Activated effector memory CD4-positive, alpha-beta T cell treated with anti-CD3 and anti-CD28 coated beads, Interleukin-2, amount 50 U/mL, for 16 hours (primary cell): ENCODE results near the gene LEAP2.

Experiments
- DNase-seq: peaks from one replicate; pipeline ENCODE4 v3.0.0-alpha.2; 2020

The LEAP2 gene

GRCh38 chr5:132873119-132873929, at the start of gene LEAP2:
Gene LEAP2, plus strand, starts transcription at chr5:132873668. Its CDS starts 27 bp downstream, at chr5:132873695.
- no peak for DNase-seq

DNA sequence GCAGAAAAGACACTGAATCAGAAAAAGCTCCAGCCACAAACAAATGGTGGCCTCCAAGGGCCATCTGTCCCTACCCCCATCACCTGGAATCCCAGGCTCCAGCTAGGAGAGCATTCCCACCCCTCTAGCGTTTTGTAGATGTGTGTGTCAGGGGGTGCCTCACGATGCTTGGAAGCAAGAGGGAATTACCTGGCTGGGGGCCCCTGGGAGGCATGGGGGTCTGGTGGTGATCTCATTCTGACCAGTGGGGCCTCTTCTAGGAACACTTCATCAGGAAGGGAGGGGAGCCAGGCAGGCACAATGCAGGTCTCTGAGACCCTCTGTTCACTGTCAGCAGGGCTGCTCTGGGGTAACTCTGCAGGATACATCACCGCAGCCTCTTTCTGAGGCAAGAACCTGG, 49.0 kb upstream of the LEAP2 start:
- DNase-seq, result no peak

DNA sequence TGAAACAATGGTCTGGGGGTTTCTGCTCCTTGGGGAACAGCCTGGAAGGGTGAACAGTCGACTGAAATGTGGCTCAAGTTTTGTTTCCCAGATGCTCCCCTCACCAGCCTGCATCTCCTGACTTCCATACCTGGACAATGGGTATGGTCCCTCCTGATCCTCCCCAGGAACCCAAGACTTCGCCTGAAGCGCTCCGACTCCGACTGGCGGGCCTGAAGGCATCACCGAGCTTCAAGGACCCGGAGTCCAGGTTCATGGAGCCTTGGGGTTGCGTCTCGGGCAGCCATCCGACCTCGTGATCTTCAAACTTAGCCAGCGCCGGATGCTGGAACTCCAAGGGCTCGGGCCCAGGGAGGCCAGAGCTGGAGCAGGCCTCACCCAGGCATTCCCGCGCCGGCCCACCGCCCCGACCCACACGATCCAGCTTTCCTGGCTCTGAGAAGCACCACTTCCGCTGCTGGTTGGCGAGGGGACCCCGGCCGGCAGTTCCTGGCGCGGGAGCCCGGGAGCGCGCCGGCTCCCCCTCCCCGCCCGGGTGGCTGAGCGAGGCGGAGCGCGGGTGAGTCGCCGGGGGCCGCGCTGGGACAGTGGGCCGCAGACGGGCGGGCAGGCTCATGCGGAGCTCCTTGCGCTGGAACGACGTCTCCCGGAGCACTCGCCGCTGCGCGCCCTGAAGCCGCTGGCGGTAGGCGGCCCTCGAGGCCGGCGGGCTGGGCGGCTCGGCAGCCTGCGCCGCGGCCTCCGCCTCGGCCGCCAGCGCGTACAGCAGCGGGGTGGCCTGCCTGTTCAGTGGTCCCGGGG, 48.2 kb upstream of the LEAP2 start:
- no peak for DNase-seq

DNA sequence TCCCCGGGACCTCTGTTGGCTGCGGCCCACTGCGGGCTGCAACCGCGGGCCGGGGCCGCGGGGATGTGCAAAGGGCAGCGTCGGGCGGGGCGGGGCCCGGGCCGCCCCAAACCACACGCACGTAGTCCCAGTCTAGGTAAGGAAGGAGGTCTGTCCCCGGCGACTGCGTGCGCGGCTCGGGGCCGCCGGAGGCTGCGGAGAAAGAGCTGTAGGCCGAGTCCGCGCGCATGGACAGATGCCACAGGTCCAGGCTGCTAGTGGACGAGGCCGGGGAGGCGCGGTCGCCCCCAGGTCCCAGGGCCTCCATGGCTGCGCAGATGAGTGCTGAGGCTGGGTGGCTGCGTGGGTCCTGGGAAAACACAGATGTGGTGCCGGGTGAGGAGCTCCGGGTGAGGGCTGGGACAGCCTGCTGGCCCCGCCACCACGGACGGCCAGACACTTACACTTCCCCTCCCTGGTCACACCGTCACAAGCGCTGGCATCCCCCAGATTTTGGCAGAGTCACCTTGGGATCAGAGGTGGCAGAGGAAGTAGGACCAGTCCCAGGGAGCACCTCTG, 47.6 kb upstream of the LEAP2 start:
- DNase-seq, result no peak

DNA sequence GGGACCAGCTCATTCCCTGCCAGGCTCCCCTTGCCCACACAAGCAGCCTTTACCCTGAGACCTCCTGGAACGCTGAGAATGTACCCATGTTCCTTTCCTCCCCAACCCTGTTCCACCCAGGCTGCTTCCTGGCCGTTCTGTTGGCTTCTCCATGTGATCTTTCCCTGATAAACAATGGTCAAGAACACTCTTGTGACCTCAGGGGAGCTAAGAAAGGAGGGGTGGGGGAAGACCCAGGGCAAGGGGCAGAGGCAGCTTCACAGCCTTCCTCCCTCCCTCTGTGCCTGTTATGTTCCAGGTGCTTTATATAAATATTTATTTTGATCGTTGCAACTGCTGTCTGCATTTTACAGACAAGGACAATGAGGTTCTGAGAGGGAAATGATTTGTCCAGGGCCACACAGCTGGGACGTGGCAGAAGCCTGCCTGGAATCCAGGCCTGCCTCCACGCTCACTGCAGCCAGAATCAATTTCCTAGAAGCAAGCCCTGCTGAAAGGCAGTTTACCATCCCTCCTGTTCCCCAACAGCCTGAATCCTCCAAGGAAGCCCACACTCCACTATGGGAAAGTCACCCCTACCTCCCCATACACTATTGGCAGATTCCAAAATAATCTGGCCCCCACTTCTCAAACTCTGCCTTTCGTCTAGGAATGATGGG, 46.9 kb upstream of the LEAP2 start:
- no peak for DNase-seq

GRCh38 chr5:132827943-132828673, 45.4 kb upstream of the LEAP2 start:
- DNase-seq, result no peak

- DNase-seq, result no peak
These were observed 44.5 kb upstream of the LEAP2 start for GRCh38 chr5:132828846-132829494.

GRCh38 chr5:132829742-132830435, 43.6 kb upstream of the LEAP2 start:
- DNase-seq, result peak; percentile 89

- no peak for DNase-seq
These were observed 42.9 kb upstream of the LEAP2 start, which contains the start of gene SHROOM1 for GRCh38 chr5:132830436-132831094. Gene SHROOM1, minus strand, starts transcription at chr5:132830647. Its CDS starts 4,507 bp downstream, at chr5:132826140.

- DNase-seq, result no peak
These were observed 42.2 kb upstream of the LEAP2 start for GRCh38 chr5:132831095-132831860.

GRCh38 chr5:132832612-132833011, 40.9 kb upstream of the LEAP2 start:
- no peak for DNase-seq

GRCh38 chr5:132834057-132834456, 39.4 kb upstream of the LEAP2 start:
- no peak for DNase-seq

GRCh38 chr5:132836852-132837251, 36.6 kb upstream of the LEAP2 start:
- no peak for DNase-seq

DNA sequence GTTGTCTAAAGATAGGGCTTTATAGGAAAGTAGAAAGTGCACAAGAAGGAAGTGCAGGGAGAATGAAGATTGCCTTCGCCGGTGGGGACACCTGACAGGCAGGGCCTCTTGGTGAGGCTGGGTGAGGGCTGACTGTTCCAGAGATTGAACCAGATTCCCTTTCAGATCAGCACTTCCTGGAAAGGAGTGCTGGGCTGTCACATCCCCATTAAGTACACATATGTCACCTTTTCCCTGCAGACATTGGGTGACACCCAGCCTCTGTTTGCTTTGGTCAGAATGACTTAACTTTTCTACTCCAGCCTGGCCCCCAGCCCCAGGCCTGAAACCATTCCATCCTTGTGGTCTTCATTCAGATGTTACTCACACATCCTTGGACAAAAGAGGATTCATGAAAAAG, 35.6 kb upstream of the LEAP2 start:
- no peak for DNase-seq

- DNase-seq, result no peak
These were observed 34.8 kb upstream of the LEAP2 start for GRCh38 chr5:132838516-132839282.

GRCh38 chr5:132839426-132840301, 33.8 kb upstream of the LEAP2 start:
- DNase-seq, result no peak

DNA sequence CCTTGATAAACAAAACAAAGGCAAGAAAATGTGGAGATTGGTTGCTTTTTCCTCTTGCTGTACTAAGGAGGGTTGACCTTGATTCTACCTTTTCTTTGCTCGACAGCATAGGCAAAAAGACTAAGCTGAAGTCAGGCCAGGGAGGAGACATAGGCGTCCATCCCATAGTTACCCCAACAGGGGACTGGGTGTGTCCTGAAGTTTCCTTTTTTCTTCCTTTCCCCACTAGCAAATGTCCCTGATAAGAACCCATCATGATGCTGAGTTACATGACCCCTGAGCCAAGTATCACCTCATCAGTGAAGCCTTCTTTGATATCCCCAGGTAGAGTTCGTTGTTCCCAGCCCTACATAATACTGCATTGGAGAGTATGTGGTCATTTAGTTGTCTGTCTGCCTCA, 33.2 kb upstream of the LEAP2 start:
- no peak for DNase-seq

DNA sequence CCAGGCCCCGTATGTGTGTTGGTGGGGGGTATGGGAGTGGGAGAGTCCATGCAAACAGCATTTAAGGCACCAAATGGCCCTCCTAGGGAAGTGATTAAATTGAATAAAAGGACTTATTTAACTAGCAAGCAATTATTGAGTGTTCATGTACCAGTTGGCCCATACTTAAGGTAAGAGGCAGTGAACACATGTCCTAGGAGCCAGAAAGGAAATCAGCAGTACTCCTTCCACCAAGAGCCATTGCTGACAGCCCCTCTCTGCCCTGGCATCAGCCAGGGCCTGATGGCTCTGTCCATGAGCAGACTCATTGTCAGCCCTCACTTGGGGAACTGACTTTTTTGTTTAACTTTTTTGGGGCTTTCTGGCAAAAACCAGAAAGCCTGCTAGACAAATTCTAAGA, 32.6 kb upstream of the LEAP2 start:
- DNase-seq, result no peak
